Measurements from ENCODE around the gene TMEM184A. TPM values are rescaled to one million over a fixed set of nuclear protein-coding genes. Genes with fewer than 3 reads are reported as not detected.

The TMEM184A gene
- total RNA-seq, 2 donors from 2014 or later = 0.12 to 0.73 TPM

- Mint-ChIP-seq H3K9me3 (no peaks in the 10 kb centered on the region), H3K27ac (peak overlapping the region; percentile 9 to 77), H3K36me3 (peaks cover 0 to 4% of the 10 kb centered on the region in 2 donors)
- DNase-seq (ENCODE audit: low spot score in 2 of 2) (peak in 1 of 2 donors; percentile 41), ATAC-seq (peak; percentile 73 to 81)
Measured at GRCh38 chr7:1512781-1513656, 43.0 kb downstream of the TMEM184A start.

DNA sequence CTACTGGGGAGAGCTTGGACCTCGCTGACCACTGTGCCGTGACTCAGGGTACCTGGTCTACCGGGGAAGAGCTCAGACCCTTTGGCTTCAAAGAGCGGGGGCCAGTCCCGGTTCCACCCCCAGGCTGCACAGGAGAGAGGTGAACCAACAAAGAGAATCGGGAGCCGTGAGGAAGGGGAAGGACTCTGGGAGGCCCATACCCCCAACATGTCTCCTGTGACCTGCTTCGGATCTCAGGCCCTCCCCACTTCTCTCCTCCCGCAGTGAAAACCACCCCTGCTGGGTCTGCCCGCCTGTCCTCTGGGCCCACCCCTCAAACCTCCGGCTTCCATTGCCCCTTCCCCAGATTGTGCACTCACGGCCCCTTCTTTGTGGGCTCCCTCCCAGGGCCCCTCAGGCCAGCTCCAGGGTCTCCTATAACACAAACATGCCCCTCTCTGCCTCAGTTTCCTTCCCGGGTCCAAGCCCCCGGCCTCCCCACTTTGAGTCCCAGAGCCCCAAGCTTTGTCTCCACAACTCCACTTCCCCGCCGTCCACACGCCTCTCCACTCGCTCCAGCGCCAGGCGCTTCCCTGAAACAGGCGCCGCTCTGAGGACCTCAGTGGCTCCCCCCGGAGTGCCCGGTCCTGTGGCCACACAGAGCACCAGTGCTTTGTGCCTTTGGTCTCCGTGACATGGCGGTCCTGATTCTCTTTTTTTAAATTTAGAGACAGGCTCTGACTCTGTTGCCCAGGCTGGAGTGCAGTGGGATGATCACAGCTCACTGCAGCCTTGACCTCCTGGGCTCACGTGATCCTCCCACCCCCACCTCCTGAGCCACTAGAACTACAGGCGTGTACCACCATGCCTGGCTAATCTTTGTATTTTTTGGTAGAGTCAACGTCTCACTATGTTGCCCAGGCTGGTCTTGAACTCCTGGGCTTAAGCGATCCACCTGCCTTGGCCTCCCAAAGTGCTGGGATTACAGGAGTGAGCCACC lies 44.3 kb downstream of the TMEM184A start:
- Mint-ChIP-seq H3K9me3 (no peaks in the 10 kb centered on the region), H3K27ac (peak overlapping the region in 1 of 2 donors; percentile 77), H3K36me3 (peaks cover 0 to 4% of the 10 kb centered on the region in 2 donors)
- ATAC-seq (no peak), DNase-seq (ENCODE audit: low spot score in 2 of 2) (no peak)

DNA sequence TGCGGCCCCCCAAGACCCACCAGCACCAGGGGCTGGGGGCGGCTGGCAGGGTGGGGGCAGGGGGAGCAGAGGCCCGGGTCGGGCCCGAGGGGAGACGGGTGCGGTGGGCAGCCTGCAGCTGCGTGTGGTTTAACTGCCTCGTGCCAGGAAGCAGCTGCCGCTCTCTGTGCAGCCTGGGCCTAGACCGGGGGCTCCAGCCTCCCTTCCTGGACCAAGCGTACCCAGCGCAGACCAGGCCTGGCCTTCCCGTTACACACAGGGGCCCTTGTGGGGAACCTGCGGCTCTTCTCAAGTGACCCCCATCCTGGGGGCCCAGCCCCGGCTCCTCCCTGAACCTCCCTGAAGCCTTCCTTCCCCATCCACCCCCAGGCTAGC lies 45.2 kb downstream of the TMEM184A start:
- no peak for ATAC-seq
- H3K36me3 Mint-ChIP-seq = peaks cover 0 to 4% of the 10 kb centered on the region in 2 donors
- no peak for DNase-seq (ENCODE audit: low spot score in 2 of 2)
- H3K27ac Mint-ChIP-seq = no peak overlapping the region
- H3K9me3 Mint-ChIP-seq = no peaks in the 10 kb centered on the region

DNA sequence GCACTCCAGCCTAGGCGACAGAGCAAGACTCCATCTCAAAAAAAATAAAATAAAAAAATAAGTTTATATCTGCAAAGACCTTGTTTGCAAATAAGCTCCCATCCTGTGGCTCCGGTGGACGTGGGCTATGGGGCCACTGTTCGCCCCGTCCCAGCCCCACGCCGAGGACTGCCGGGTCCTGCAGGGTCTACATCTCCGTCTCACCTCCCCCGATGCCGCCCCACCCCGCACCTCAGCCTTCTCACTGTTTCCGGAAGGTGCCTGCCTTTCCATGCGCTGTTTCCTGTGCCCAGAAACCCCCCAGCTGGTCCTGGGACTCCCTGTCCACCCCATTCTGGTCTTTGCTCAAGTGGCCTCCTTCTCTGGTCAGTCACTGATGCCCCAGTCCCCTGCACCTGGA lies 46.8 kb downstream of the TMEM184A start:
- ATAC-seq (no peak), DNase-seq (ENCODE audit: low spot score in 2 of 2) (no peak)
- no peaks in the 10 kb centered on the region for H3K9me3 Mint-ChIP-seq
- H3K36me3 Mint-ChIP-seq = peaks cover 0 to 4% of the 10 kb centered on the region in 2 donors
- H3K27ac Mint-ChIP-seq = no peak overlapping the region

DNA sequence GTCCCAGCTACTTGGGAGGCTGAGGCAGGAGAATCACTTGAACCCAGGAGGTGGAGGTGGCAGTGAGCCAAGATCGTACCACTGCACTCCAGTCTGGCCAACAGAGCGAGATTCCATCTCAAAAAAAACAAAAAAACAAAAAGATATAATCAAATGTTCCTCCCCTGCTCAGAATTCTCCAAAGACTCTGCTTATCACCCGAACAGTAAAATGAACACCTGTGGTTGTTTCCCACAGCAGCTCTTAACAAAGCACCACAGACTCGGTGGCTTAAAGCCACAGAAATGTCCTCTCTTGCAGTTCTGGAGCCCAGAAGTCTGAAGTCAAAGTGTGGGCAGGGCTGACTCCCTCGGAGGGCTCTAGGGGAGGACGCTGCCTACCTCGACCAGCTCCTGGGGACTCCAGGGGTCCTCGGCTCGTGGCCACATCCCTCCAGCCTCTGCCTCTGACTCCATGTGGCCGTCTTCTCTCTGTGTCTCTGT lies 47.7 kb downstream of the TMEM184A start:
- DNase-seq (ENCODE audit: low spot score in 2 of 2) = no peak
- no peak for ATAC-seq
- H3K9me3 Mint-ChIP-seq = no peaks in the 10 kb centered on the region
- peak overlapping the region; percentile 23 to 79 for H3K27ac Mint-ChIP-seq
- peaks cover 4 to 7% of the 10 kb centered on the region in 2 donors for H3K36me3 Mint-ChIP-seq

- H3K36me3 Mint-ChIP-seq = peaks cover 22 to 27% of the 10 kb centered on the region in 2 donors
- no peak for ATAC-seq
- peak overlapping the region in 1 of 2 donors; percentile 78 for H3K27ac Mint-ChIP-seq
Measured at GRCh38 chr7:1505731-1506550, 50.1 kb downstream of the TMEM184A start.

GRCh38 chr7:1503816-1504775 lies 51.9 kb downstream of the TMEM184A start, which contains the start of gene INTS1:
INTS1 (minus strand) TSS chr7:1504389; CDS start chr7:1503960, 429 bp downstream.
- H3K36me3 Mint-ChIP-seq = peaks cover 22 to 27% of the 10 kb centered on the region in 2 donors
- peak; percentile 88 to 95 for DNase-seq (ENCODE audit: low spot score in 2 of 2)
- peak; percentile 88 to 96 for ATAC-seq
- H3K27ac Mint-ChIP-seq = peak within 1 kb of the TSS; percentile 85 to 96
- no peaks in the 10 kb centered on the region for H3K9me3 Mint-ChIP-seq

More at GRCh38 chr7:1505731-1506550, 50.1 kb downstream of the TMEM184A start:
- no peaks in the 10 kb centered on the region for H3K9me3 Mint-ChIP-seq
- DNase-seq (ENCODE audit: low spot score in 2 of 2) = peak in 1 of 2 donors; percentile 29

DNA sequence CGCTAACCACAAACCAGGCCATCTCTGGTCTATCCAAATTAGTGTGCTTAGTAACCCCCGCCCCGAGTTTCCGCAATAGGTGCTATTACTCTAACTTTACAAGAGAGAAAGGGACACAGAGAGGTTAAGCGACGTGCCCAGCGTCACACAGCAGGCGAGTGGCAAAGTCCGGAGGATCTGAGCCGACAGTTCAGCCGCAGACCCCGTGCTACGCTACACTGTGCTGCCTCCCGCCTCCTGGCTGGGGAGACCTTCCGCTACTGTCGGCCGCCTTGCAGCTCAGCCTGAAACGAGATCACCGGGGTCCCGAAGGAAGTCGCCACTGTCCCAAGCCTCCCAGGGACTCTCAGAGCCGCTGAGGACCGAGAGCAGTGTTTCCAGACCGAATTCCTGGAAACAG lies 52.6 kb downstream of the TMEM184A start:
- Mint-ChIP-seq H3K9me3 (no peaks in the 10 kb centered on the region), H3K27ac (peak overlapping the region; percentile 85 to 96), H3K36me3 (peaks cover 22 to 25% of the 10 kb centered on the region in 2 donors)
- DNase-seq (ENCODE audit: low spot score in 2 of 2) (no peak), ATAC-seq (no peak)

DNA sequence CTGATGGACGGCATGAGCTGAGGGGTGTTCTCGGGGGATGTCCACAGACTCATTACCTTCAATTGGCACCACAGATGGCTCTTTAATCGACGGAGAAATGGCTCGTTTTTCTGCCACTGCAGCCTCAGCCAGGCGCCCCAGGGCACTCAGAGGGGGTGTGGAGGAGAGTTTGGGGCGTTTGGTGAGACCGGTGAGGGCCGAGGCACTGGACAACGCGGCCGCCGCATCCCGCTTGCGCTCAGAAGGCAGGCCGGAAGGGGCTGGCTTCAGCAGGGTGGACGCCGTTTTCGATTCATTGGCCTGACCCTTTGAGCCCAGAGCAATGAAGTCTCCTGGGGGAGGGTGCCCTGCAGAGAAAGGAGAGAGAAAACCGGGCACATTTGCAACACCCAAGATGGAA lies 53.2 kb downstream of the TMEM184A start:
- DNase-seq (ENCODE audit: low spot score in 2 of 2) = no peak
- no peak for ATAC-seq
- no peaks in the 10 kb centered on the region for H3K9me3 Mint-ChIP-seq
- peaks cover 22 to 23% of the 10 kb centered on the region in 2 donors for H3K36me3 Mint-ChIP-seq
- H3K27ac Mint-ChIP-seq = peak overlapping the region; percentile 85 to 91

GRCh38 chr7:1501487-1502270 lies 54.3 kb downstream of the TMEM184A start:
- Mint-ChIP-seq H3K9me3 (no peaks in the 10 kb centered on the region), H3K27ac (peak overlapping the region; percentile 32 to 74), H3K36me3 (peaks cover 22 to 23% of the 10 kb centered on the region in 2 donors)
- no peak for ATAC-seq
- DNase-seq (ENCODE audit: low spot score in 2 of 2) = no peak

DNA sequence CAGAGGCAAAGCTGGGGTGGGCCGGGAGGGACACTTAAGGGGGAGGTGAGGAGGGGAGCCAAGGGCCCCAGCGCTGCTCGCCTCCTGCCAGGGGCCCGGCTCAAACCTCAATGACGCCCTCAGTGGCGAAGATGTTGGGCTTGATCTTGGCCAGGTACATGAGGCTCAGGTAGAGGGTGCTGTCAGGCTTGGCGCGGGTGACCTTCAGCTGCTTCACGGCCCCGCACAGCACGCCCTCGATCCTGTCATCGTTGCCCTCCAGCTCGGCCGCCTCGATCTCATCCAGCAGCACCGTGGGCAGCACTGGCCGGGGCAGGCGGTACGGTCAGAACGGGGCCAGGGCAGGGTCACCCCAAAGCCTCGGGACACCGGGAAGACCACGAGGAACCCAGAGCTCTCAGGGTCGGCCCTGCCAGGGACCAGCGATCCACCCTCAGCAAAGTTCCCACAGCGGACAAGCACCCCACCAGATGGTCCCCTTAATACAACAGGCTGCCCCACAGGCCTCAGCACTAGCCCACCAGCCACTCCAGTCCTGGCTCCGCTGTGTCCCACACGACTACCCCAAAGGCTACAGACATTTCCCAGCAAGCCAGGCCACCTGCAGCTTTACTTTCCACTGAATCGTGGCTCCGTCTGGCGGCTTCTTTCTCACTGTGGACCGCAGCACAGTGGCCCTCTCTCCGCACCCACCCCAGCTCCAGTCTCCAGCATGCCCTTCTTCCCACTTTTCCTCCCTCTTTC lies 55.8 kb downstream of the TMEM184A start:
- H3K27ac Mint-ChIP-seq = no peak overlapping the region
- DNase-seq (ENCODE audit: low spot score in 2 of 2) (no peak), ATAC-seq (no peak)
- H3K36me3 Mint-ChIP-seq = peaks cover 22 to 23% of the 10 kb centered on the region in 2 donors
- H3K9me3 Mint-ChIP-seq = no peaks in the 10 kb centered on the region

- H3K9me3 Mint-ChIP-seq = no peaks in the 10 kb centered on the region
- no peak for ATAC-seq
- DNase-seq (ENCODE audit: low spot score in 2 of 2) = no peak
- H3K36me3 Mint-ChIP-seq = peaks cover 22 to 23% of the 10 kb centered on the region in 2 donors
- H3K27ac Mint-ChIP-seq = no peak overlapping the region
Measured at GRCh38 chr7:1499367-1500029, 56.5 kb downstream of the TMEM184A start.
